CD4-positive, alpha-beta T cell (primary cell): ENCODE measurements around the gene ZNF865. TPM values are rescaled to one million over a fixed set of nuclear protein-coding genes. Genes with fewer than 3 reads are reported as not detected.

Experiments used
- ATAC-seq: fragments of 200-7000 bp; cut with Tn5 transposase; one replicate; pipeline ENCODE4 v1.10.0; 2022; ENCODE audit warnings: mild to moderate bottlenecking; ENCODE audit not compliant: poor library complexity
- CTCF ChIA-PET: fragments of 350-600 bp; sonication (Branson Sonifier 250); formaldehyde crosslinking; loops from one replicate; lab custom pipeline; 2021; ENCODE audit warnings: antibody characterized with exemption, inconsistent platforms; lab: Charles Lee
- POLR2A ChIA-PET: fragments of 350-600 bp; sonication (Branson Sonifier 250); formaldehyde crosslinking; loops from one replicate; lab custom pipeline; 2021; ENCODE audit warnings: antibody characterized with exemption, inconsistent platforms; lab: Charles Lee
- DNase-seq, 14 experiments: peaks; one replicate each; pipeline ENCODE4 v3.0.0-alpha.2; 2013 to 2020; ENCODE audit warnings: mixed read lengths in 2 of 14
- H3K27ac ChIP-seq, 2 donors: one replicate each; pipeline versions ENCODE4 v1.5.1 to v1.7.0; 2013; ENCODE audit warnings: low read length in 2 of 2, low read depth in 1 of 2, mild to moderate bottlenecking in 1 of 2
- H3K27me3 ChIP-seq, 2 experiments: 1 replicate in 1 of 2; 2 replicates in 1 of 2; pipeline versions ENCODE4 v1.6.1 to v1.7.0; 2013; ENCODE audit warnings: low read length in 2 of 2, control low read depth in 1 of 2, mild to moderate bottlenecking in 1 of 2, moderate library complexity in 1 of 2; ENCODE audit not compliant: insufficient read depth in 2 of 2, control insufficient read depth in 1 of 2
- H3K36me3 ChIP-seq: one replicate; pipeline ENCODE4 v1.6.1; 2013; ENCODE audit warnings: low read length, control low read depth; ENCODE audit not compliant: insufficient read depth
- H3K4me1 ChIP-seq: one replicate; pipeline ENCODE4 v1.6.1; 2013; ENCODE audit warnings: low read length, control low read depth; ENCODE audit not compliant: insufficient read depth
- H3K4me3 ChIP-seq: one replicate; pipeline ENCODE4 v1.5.1; 2013; ENCODE audit warnings: mild to moderate bottlenecking, low read length, moderate library complexity
- H3K9me3 ChIP-seq, 2 experiments: 1 replicate in 1 of 2; 2 replicates in 1 of 2; pipeline versions ENCODE4 v1.6.1 to v1.7.0; 2013; ENCODE audit warnings: low read length in 2 of 2, mild to moderate bottlenecking in 2 of 2, control low read depth in 1 of 2, moderate library complexity in 1 of 2; ENCODE audit not compliant: control insufficient read depth in 1 of 2, insufficient read depth in 1 of 2
- H3K27ac Mint-ChIP-seq: one replicate; pipeline ENCODE4 v1.8.0; 2020; ENCODE audit warnings: mixed read lengths
- H3K27me3 Mint-ChIP-seq: one replicate; pipeline ENCODE4 v1.8.0; 2021; ENCODE audit warnings: mixed read lengths
- H3K36me3 Mint-ChIP-seq: one replicate; pipeline ENCODE4 v1.8.0; 2021; ENCODE audit warnings: low read depth, mixed read lengths
- H3K4me1 Mint-ChIP-seq: one replicate; pipeline ENCODE4 v1.8.0; 2021; ENCODE audit warnings: low read depth, mixed read lengths
- H3K4me3 Mint-ChIP-seq: one replicate; pipeline ENCODE4 v1.8.0; 2020; ENCODE audit warnings: mild to moderate bottlenecking, mixed read lengths
- H3K9me3 Mint-ChIP-seq: one replicate; pipeline ENCODE4 v1.8.0; 2020; ENCODE audit warnings: mixed read lengths
- CTCF ChIP-seq: fragments of 200-600 bp; IDR thresholded peaks from one replicate; pipeline ENCODE4 v1.8.0; 2022; ENCODE audit warnings: antibody characterized with exemption, mild to moderate bottlenecking
- intact Hi-C, 2 experiments: fragments of 100-400 bp; cut with DNase I in 1 of 2; cut with micrococcal nuclease in 1 of 2; formaldehyde crosslinking; loops; one replicate each; pipeline versions ENCODE4 v1.15.1 to v1.9.0; 2023 to 2025; cut with DNase I, micrococcal nuclease
- total RNA-seq, 174 experiments: library from RNA in 2 of 174; stranded (reverse) in 2 of 174; gene quantifications; one replicate each; pipeline ENCODE4 v1.2.3 and lab custom pipeline; 2021 to 2026

The ZNF865 gene
- total RNA-seq, 2 experiments from 2014 or later: 12.0 to 12.9 TPM

GRCh38 chr19:55651236-55651635, 45.8 kb downstream of the ZNF865 start:
- no peak for TF ChIP-seq CTCF
- CTCF ChIA-PET: no interaction called here
- H3K4me1 ChIP-seq: peaks cover 37% of the 10 kb centered on the region
- Mint-ChIP-seq H3K4me1 (peaks cover 31% of the 10 kb centered on the region), H3K27me3 (no peaks in the 10 kb centered on the region), H3K27ac (peak overlapping the region; percentile 36), H3K4me3 (peak overlapping the region; percentile 71), H3K36me3 (peaks cover 26% of the 10 kb centered on the region), H3K9me3 (no peaks in the 10 kb centered on the region)
- POLR2A ChIA-PET: no interaction called here
- H3K27ac ChIP-seq: no peak overlapping the region
- ATAC-seq (no peak), DNase-seq (no peak)
- no peaks in the 10 kb centered on the region for H3K9me3 ChIP-seq
- no peak overlapping the region for H3K4me3 ChIP-seq
- H3K27me3 ChIP-seq: no peaks in the 10 kb centered on the region
- peaks cover under 1% of the 10 kb centered on the region for H3K36me3 ChIP-seq
- intact Hi-C loops: loop anchor here in 1 of 2 experiments (10.0 kb wide), 1 partner anchor 1456 kb away; the partner anchor contains the start of gene TSEN34

- TF ChIP-seq CTCF: no peak
- H3K27me3 ChIP-seq: no peaks in the 10 kb centered on the region
- no peaks in the 10 kb centered on the region for H3K9me3 ChIP-seq
- CTCF ChIA-PET: interaction anchor here (0.6 to 2.5 kb wide), 8 partner anchors 10 to 1531 kb away, joined by 3 to 29 read pairs (median 5); partner anchors contain the start of gene ZNF581
- Mint-ChIP-seq H3K27ac (no peak overlapping the region), H3K27me3 (no peaks in the 10 kb centered on the region), H3K4me3 (peak overlapping the region; percentile 38), H3K4me1 (peaks cover 38% of the 10 kb centered on the region), H3K36me3 (peaks cover 27% of the 10 kb centered on the region), H3K9me3 (no peaks in the 10 kb centered on the region)
- peaks cover 4% of the 10 kb centered on the region for H3K36me3 ChIP-seq
- POLR2A ChIA-PET: interaction anchor here (0.6 to 3.9 kb wide), 4 partner anchors 9 to 53 kb away, joined by 3 to 43 read pairs (median 22); partner anchors contain the start of genes FIZ1, ZNF524 and ZNF581
- H3K27ac ChIP-seq: no peak overlapping the region
- ATAC-seq (no peak), DNase-seq (peak in 1 of 14 experiments; percentile 69)
- no peak overlapping the region for H3K4me3 ChIP-seq
- intact Hi-C loops: loop anchor here in 1 of 2 experiments (1.0 to 10.0 kb wide), 2 partner anchors 20 to 1458 kb away; partner anchors contain the start of gene TSEN34
- peaks cover 43% of the 10 kb centered on the region for H3K4me1 ChIP-seq
Measured at GRCh38 chr19:55652311-55653128, 47.1 kb downstream of the ZNF865 start.

- Mint-ChIP-seq H3K27ac (peak overlapping the region; percentile 93), H3K9me3 (no peaks in the 10 kb centered on the region), H3K27me3 (no peaks in the 10 kb centered on the region), H3K4me1 (peaks cover 43% of the 10 kb centered on the region), H3K4me3 (peak overlapping the region; percentile 94), H3K36me3 (peaks cover 32% of the 10 kb centered on the region)
- intact Hi-C loops: loop anchor here (1.0 to 10.0 kb wide), 3 partner anchors 21 to 1459 kb away; partner anchors contain the start of genes FIZ1 (in 2 of the 2) and TSEN34 (in 1 of the 2)
- DNase-seq (peak; percentile 98 to 100 (median 99)), ATAC-seq (peak; percentile 54)
- peaks cover 46% of the 10 kb centered on the region for H3K4me1 ChIP-seq
- POLR2A ChIA-PET: interaction anchor here (0.6 to 3.9 kb wide), 37 partner anchors 8 to 1538 kb away, joined by 3 to 43 read pairs (median 4); partner anchors contain the start of genes CNOT3, FIZ1, HSPBP1 and KMT5C
- no peaks in the 10 kb centered on the region for H3K27me3 ChIP-seq
- TF ChIP-seq CTCF: peak; percentile 100
- peak overlapping the region; percentile 96 to 100 for H3K27ac ChIP-seq
- peaks cover 7% of the 10 kb centered on the region for H3K36me3 ChIP-seq
- H3K4me3 ChIP-seq: peak overlapping the region; percentile 70
- CTCF ChIA-PET: interaction anchor here (0.7 to 2.5 kb wide), 11 partner anchors 10 to 315 kb away, joined by 3 to 29 read pairs (median 5); partner anchors contain the start of genes FIZ1, ZNF581 and ZNF865
- H3K9me3 ChIP-seq: no peaks in the 10 kb centered on the region
Measured at GRCh38 chr19:55653651-55654322, 48.3 kb downstream of the ZNF865 start.
